IPS-18a (cell line): ENCODE data around the gene CARMIL1.

Experiments used
- H3K27ac ChIP-seq: one replicate; pipeline ENCODE4 v1.5.1; 2013; ENCODE audit warnings: low read length
- H3K27me3 ChIP-seq: one replicate; pipeline ENCODE4 v1.6.1; 2013; ENCODE audit warnings: mild to moderate bottlenecking, low read length; ENCODE audit not compliant: control insufficient read depth, insufficient read depth
- H3K36me3 ChIP-seq: one replicate; pipeline ENCODE4 v1.6.1; 2013; ENCODE audit warnings: low read depth, low read length; ENCODE audit not compliant: control insufficient read depth
- H3K4me1 ChIP-seq: one replicate; pipeline ENCODE4 v1.6.1; 2013; ENCODE audit warnings: low read depth, low read length; ENCODE audit not compliant: control insufficient read depth
- H3K4me3 ChIP-seq: one replicate; pipeline ENCODE4 v1.5.1; 2013; ENCODE audit warnings: low read length
- H3K9ac ChIP-seq: one replicate; pipeline ENCODE4 v1.6.1; 2013; ENCODE audit warnings: mild to moderate bottlenecking, low read length, moderate library complexity
- H3K9me3 ChIP-seq: one replicate; pipeline ENCODE4 v1.6.1; 2013; ENCODE audit warnings: low read depth, low read length; ENCODE audit not compliant: control insufficient read depth

Gene CARMIL1

GRCh38 chr6:25402125-25402524 lies 123.0 kb downstream of the CARMIL1 start:
- no peak overlapping the region for H3K4me3 ChIP-seq
- no peak overlapping the region for H3K9ac ChIP-seq
- no peak overlapping the region for H3K27ac ChIP-seq
- no peaks in the 10 kb centered on the region for H3K9me3 ChIP-seq
- peaks cover 3% of the 10 kb centered on the region for H3K4me1 ChIP-seq
- no peaks in the 10 kb centered on the region for H3K36me3 ChIP-seq
- no peaks in the 10 kb centered on the region for H3K27me3 ChIP-seq

- Histone ChIP-seq H3K27me3 (no peaks in the 10 kb centered on the region), H3K36me3 (no peaks in the 10 kb centered on the region), H3K27ac (no peak overlapping the region), H3K9me3 (no peaks in the 10 kb centered on the region), H3K4me3 (no peak overlapping the region), H3K4me1 (peaks cover 9% of the 10 kb centered on the region), H3K9ac (no peak overlapping the region)
These were observed 124.0 kb downstream of the CARMIL1 start for GRCh38 chr6:25403150-25403549.

GRCh38 chr6:25404091-25404490 lies 124.9 kb downstream of the CARMIL1 start:
- Histone ChIP-seq H3K9ac (no peak overlapping the region), H3K36me3 (no peaks in the 10 kb centered on the region), H3K4me3 (no peak overlapping the region), H3K9me3 (no peaks in the 10 kb centered on the region), H3K4me1 (peaks cover 9% of the 10 kb centered on the region), H3K27ac (no peak overlapping the region), H3K27me3 (no peaks in the 10 kb centered on the region)

- H3K27me3 ChIP-seq, result no peaks in the 10 kb centered on the region
- no peak overlapping the region for H3K27ac ChIP-seq
- no peak overlapping the region for H3K9ac ChIP-seq
- no peaks in the 10 kb centered on the region for H3K36me3 ChIP-seq
- H3K4me3 ChIP-seq, result no peak overlapping the region
- no peaks in the 10 kb centered on the region for H3K9me3 ChIP-seq
- H3K4me1 ChIP-seq, result peaks cover 9% of the 10 kb centered on the region
These were observed 125.6 kb downstream of the CARMIL1 start for GRCh38 chr6:25404693-25405169.

- Histone ChIP-seq H3K9me3 (no peaks in the 10 kb centered on the region), H3K36me3 (no peaks in the 10 kb centered on the region), H3K9ac (no peak overlapping the region), H3K4me1 (peaks cover 9% of the 10 kb centered on the region), H3K27ac (no peak overlapping the region), H3K27me3 (no peaks in the 10 kb centered on the region), H3K4me3 (no peak overlapping the region)
These were observed 126.3 kb downstream of the CARMIL1 start for GRCh38 chr6:25405442-25405841.

GRCh38 chr6:25407431-25407830 lies 128.3 kb downstream of the CARMIL1 start:
- Histone ChIP-seq H3K36me3 (no peaks in the 10 kb centered on the region), H3K4me3 (no peak overlapping the region), H3K9me3 (no peaks in the 10 kb centered on the region), H3K27ac (no peak overlapping the region), H3K9ac (no peak overlapping the region), H3K4me1 (peaks cover 10% of the 10 kb centered on the region), H3K27me3 (no peaks in the 10 kb centered on the region)

GRCh38 chr6:25410102-25410501 lies 130.9 kb downstream of the CARMIL1 start:
- H3K4me1 ChIP-seq, result peaks cover 34% of the 10 kb centered on the region
- no peak overlapping the region for H3K27ac ChIP-seq
- H3K4me3 ChIP-seq, result no peak overlapping the region
- H3K36me3 ChIP-seq, result no peaks in the 10 kb centered on the region
- H3K9ac ChIP-seq, result no peak overlapping the region
- H3K9me3 ChIP-seq, result no peaks in the 10 kb centered on the region
- H3K27me3 ChIP-seq, result no peaks in the 10 kb centered on the region

- H3K27me3 ChIP-seq, result no peaks in the 10 kb centered on the region
- H3K4me3 ChIP-seq, result no peak overlapping the region
- no peaks in the 10 kb centered on the region for H3K36me3 ChIP-seq
- peaks cover 45% of the 10 kb centered on the region for H3K4me1 ChIP-seq
- no peak overlapping the region for H3K27ac ChIP-seq
- H3K9me3 ChIP-seq, result no peaks in the 10 kb centered on the region
- no peak overlapping the region for H3K9ac ChIP-seq
These were observed 132.3 kb downstream of the CARMIL1 start for GRCh38 chr6:25411316-25411950.

GRCh38 chr6:25413207-25413905 lies 134.2 kb downstream of the CARMIL1 start:
- Histone ChIP-seq H3K9me3 (no peaks in the 10 kb centered on the region), H3K9ac (no peak overlapping the region), H3K4me3 (no peak overlapping the region), H3K27ac (no peak overlapping the region), H3K4me1 (peaks cover 43% of the 10 kb centered on the region), H3K27me3 (no peaks in the 10 kb centered on the region), H3K36me3 (no peaks in the 10 kb centered on the region)

GRCh38 chr6:25414168-25414567 lies 135.0 kb downstream of the CARMIL1 start:
- no peaks in the 10 kb centered on the region for H3K36me3 ChIP-seq
- H3K9ac ChIP-seq, result no peak overlapping the region
- H3K9me3 ChIP-seq, result peaks cover under 1% of the 10 kb centered on the region
- H3K27ac ChIP-seq, result no peak overlapping the region
- peaks cover 43% of the 10 kb centered on the region for H3K4me1 ChIP-seq
- H3K27me3 ChIP-seq, result no peaks in the 10 kb centered on the region
- no peak overlapping the region for H3K4me3 ChIP-seq

GRCh38 chr6:25414755-25415154 lies 135.6 kb downstream of the CARMIL1 start:
- Histone ChIP-seq H3K4me1 (peaks cover 43% of the 10 kb centered on the region), H3K9ac (no peak overlapping the region), H3K27me3 (no peaks in the 10 kb centered on the region), H3K9me3 (peaks cover 7% of the 10 kb centered on the region), H3K4me3 (no peak overlapping the region), H3K36me3 (no peaks in the 10 kb centered on the region), H3K27ac (no peak overlapping the region)

- Histone ChIP-seq H3K9ac (no peak overlapping the region), H3K36me3 (no peaks in the 10 kb centered on the region), H3K27ac (no peak overlapping the region), H3K27me3 (no peaks in the 10 kb centered on the region), H3K4me1 (peaks cover 43% of the 10 kb centered on the region), H3K9me3 (peaks cover 7% of the 10 kb centered on the region), H3K4me3 (no peak overlapping the region)
These were observed 136.1 kb downstream of the CARMIL1 start for GRCh38 chr6:25415274-25415673.
